NCI-H146 treated with DMSO at 0.1 percent for 48 hours (cell line): ENCODE results near the gene SRP9.
"Not testable (repeated sequence)": the region's sequence is repeated elsewhere in the genome, so short reads cannot be mapped to it uniquely, and the experiment has no call there.

Source experiments
- DNase-seq: peaks from one replicate; lab custom pipeline; 2025; ENCODE audit not compliant: unreplicated experiment; lab: John Stamatoyannopoulos, UW

The SRP9 gene

DNA sequence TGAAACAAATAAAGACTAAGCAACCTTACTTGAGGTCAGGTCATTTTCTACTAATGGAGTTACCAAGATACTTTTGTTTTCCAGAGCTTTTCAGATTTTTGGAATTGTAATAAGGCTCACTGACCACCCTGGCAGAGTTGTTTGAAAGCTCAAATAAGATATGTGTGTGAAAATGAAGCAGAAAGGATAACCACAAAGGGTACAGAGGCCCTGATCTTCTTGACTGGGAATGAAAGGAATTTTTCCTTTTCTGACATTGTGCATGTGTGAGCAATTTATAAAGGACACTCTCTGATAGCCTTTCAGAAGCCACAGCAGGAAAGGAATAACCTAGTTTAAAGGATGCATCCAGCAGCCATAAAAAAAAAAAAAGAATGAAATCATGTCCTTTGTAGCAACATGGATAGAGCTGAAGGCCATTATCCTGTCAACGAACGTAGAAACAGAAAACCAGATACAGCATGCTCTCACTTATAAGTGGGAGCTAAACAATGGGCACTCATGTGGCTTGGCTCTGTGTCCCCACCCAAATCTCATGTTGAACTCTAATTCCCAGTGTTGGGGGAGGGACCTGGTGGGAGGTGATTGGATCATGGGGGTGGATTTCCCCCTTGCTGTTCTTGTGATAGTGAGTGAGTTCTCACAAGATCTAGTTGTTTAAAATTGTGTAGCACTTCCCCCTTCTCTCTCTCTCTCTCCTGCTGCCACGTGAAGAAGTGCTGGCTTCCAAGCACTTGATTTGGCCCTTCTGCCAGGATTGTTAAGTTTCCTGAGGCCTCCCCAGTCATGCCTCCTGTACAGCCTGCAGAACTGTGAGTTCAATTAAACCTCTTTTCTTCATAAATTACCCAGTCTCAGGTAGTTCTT lies 3.1 kb upstream of the SRP9 start:
- no peak for DNase-seq

DNA sequence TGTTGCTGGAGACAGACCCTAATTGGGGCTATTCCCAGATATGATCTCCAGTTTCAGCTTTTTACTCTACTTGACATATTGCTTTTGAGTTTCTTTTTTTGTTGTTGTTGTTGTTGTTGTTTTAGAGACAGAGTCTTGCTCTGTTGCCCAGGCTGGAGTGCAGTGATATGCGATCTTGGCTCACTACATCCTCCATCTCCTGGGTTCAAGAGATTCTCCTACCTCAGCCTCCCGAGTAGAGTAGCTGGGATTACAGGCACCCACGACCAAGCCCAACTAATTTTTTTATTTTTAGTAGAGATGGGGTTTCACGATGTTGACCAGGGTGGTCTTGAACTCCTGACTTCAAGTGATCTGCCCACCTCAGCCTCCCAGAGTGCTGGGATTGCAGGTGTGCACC lies 1.3 kb upstream of the SRP9 start:
- DNase-seq, result no peak

DNA sequence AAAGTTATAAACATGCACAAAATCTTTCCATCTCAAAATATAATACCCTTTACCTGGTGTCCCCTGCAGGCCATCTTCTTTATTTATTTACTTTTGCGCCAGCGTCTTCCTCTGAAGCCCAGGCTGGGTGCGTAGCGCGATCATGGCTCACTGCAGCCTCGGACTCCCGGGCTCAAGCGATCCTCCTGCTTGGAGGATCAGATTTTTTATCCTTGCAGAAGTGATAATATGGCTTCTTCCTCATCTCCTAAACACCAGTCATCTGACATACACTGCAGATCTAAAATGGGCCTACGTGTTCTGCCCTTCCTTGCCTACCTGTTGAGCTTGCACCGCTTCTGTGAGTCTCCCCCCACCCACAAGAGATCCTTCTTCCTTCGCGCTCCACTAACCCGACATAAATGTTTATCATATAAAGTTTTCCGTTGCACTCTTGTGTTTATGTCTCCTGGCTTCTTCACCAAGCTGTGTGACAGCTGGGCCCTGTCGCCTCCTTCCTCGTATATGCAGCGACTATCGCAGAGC lies 506 bp upstream of the SRP9 start:
- DNase-seq, result peak; percentile 68

DNA sequence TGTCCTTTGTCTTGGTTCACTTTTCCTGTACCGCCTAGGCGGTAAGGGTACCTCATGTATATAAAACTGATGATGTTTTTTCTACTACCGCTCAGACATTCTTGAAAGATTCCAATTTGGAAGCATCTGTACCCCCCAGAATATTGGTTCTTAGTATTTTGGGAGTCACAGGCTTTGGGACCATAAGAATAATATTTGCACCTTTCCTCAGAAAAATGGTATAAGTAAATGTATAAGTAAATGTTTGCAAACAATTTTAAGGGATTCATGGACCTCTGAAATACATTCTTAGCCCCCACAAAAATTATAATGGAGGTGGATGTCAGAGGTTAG lies 677 bp downstream of the SRP9 start:
- no peak for DNase-seq

DNA sequence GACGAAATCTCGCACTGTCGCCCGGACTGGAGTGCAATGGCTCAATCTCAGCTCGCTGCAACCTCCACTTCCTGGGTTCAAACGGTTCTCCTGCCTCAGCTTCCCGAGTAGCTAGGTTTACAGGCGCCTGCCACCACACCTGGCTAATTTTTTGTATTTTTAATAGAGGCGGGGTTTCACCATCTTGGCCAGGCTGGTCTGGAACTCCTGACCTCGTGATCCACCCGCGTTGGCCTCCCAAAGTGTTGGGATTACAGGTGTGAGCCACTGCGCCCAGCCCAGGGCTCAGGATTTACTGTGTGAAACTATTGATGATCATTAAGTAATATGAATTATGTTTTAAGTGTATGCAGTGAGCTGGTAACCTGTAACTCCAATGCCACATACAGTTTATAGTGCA lies 1.5 kb downstream of the SRP9 start:
- DNase-seq, result not testable (repeated sequence)

DNA sequence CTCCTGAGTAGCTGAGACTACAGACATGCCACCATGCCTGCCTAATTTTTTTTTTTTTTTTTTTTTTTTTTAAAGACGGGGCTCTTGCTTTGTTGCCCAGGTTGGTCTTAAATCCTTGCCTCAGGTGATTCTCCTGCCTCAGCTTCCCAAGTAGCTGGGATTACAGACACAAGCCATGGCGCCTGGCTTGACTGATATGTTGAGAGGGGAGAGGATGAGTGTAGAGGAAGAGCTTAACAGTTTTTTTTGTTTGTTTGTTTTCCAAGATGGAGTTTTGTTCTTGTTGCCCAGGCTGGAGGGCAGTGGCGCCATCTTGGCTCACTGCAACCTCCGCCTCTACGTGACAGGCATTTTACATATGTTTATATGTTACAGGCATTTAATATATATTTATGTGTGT lies 2.5 kb downstream of the SRP9 start:
- no peak for DNase-seq

DNA sequence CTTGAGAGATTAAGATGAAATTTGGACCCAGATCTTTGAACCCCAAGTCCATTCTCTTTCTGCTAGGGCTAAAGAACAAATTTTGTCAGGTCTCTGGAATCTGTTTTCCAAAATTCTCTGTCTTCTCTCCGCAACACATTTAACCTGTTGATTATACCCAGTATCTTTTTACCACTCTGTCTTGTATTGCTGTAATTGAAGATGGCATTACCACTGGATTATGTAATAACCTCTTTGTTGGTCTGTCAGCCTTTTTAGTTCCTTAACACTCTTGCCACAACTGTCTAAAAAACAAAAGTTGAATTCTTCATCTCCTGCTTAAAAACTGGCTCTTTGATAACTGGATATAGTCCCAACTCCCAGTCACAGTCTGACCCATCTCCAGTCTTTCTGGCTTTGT lies 3.0 kb downstream of the SRP9 start:
- DNase-seq, result no peak

DNA sequence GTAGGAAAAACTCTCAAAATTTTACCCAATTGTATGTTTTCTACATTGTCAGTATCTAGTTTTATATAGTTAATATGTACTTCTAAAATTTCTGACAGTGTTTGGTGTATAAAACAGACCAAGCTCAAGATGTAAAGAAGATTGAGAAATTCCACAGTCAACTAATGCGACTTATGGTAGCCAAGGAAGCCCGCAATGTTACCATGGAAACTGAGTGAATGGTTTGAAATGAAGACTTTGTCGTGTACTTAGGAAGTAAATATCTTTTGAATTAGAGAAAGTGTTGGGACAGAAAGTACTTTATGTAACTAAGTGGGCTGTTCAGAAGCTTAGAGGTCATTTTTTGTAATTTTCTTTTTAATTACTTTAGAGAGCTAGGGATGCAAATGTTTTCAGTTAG lies 11.5 kb downstream of the SRP9 start:
- not testable (repeated sequence) for DNase-seq

DNA sequence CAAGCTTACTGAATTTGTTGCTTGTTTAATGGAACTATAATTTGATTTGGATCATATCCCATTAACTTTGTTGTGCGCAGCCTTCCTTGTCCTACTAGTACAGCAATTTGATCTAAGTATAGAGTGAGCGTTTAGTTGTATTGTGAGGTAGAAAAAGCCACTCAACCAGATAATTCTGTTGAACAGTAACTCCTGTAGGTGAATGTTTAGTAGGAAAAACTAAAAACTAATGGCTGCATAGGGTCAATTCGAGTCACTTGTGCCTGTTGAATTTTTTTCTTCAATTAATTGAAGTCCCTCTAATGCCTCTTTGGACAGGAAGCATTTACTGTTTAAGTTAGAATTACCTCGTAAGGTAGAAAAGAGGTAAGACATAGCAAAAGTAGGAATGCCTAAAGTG lies 17.3 kb downstream of the SRP9 start:
- DNase-seq, result no peak

DNA sequence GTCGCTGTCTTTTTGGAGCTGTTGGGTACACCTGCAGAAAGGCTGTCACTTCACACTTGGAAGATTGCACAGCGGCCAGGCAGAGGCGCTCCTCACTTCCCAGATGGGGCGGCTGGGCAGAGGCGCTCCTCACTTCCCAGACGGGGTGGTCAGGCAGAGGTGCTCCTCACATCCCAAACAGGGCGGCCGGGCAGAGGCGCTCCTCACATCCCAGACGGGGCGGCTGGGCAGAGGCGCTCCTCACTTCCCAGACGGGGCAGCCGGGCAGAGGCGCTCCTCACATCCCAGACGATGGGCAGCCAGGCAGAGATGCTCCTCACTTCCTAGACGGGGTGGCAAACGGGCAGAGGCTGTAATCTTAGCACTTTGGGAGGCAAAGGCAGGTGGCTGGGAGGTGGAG lies 18.5 kb downstream of the SRP9 start:
- not testable (repeated sequence) for DNase-seq

DNA sequence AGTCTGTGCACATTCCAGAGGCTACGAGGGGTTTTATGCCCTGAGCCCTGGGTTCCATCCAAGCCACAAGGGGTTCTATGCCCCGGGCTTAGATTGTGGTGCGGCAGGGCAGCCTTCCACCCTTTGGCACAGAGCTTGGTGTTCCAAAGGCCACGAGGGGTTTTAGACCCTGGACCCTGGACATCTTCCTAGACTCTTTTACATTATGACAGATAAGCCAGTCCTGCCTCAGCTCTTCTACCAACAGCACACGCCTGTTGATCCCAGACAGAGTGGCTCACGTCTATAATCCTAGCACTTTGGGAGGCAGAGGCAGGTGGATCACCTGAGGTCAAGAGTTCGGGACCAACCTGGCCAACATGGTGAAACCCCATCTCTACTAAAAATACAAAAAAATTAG lies 23.5 kb downstream of the SRP9 start:
- DNase-seq, result not testable (repeated sequence)

DNA sequence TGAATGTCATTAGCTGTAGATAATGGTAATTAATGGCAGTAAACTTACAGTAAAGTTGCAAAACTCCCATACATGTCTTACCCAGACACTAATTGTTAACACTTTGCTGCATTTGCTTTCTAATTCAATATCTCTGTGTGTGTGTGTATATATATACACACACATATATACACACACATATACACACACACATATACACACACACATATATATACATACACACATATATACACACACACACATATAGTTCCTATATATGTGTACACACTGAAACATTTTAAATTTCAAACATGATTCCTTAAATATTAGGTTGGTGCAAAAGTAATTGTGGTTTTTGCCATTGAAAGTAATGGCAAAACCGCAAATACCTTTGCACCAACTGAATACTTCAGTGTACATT lies 28.6 kb downstream of the SRP9 start:
- DNase-seq, result no peak

DNA sequence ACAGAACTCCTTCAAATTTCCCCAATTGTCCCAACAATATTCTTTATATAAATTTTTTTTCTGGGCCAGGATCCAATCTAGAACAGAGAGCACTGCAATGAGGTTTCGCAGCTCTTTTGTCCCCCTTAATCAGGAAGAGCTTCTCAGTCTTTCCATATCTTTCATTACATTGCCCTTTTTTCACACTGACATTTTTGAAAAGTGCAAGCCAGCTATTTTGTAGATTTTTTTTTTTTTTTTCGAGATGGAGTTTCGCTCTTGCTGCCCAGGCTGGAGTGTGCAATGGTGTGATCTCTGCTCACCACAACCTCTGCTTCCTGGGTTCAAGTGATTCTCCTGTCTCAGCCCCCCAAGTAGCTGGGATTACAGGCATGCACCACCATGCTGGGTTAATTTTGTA lies 29.1 kb downstream of the SRP9 start:
- not testable (repeated sequence) for DNase-seq

DNA sequence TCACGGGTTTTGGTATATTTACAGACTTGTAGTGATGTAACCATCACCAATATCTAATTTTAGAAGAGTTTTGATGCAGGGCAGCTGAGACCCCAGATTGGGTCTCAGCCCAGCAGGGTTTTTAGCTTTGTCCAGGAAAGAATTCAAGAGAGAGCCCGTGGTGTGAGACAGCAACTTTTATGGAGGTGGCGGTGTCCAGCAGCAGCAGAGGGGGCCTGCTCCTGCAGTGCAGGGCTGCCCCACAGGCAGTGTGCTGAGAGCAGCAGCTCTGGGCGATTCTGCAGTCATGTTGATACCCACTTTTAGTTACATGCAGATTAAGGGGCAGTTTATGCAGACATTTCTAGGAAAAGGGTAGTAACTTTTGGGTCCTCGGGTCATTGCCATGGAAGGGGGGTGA lies 30.5 kb downstream of the SRP9 start:
- DNase-seq, result no peak

DNA sequence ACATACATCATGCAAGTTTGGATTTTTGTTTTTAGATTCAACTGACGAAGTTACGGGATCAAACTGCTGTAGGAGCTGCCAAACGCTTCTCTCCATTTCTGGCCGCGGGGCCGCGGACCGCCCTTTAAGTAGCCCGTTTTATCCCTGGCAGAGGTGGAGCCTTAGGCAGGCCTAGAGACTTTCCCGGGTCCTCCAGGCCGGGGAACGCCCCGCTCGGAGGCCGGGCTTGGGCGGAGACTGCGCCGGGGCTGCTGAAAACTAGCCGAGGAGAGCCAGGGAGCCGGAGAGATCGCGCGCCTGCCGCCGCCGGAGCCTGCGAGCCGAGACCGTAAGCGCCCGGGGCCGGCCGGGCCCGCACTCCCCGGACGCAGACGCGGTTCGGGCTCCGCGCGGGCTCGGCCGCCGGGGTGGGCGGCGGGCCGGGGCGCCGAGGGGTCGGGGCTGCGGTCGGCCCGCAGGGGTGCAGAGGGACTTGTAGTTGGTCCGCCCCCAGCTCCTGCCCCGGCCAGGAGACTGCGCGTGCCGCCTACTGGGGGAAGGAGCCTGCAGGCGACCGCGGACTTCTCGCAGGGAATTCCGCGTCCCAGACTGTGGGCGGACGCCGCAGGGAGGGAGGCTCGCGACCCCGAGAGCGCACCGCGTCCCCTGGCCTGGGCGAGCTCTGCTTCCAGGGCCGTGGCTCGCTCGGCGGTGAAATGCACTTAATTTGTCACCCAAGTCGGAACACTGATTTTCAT lies 32.4 kb downstream of the SRP9 start, which contains the start of gene EPHX1:
EPHX1 (plus strand) TSS at position 283 of the 737 bp plus-strand sequence. CDS start 18,606 bp downstream, outside the sequence.
- DNase-seq, result peak; percentile 71

DNA sequence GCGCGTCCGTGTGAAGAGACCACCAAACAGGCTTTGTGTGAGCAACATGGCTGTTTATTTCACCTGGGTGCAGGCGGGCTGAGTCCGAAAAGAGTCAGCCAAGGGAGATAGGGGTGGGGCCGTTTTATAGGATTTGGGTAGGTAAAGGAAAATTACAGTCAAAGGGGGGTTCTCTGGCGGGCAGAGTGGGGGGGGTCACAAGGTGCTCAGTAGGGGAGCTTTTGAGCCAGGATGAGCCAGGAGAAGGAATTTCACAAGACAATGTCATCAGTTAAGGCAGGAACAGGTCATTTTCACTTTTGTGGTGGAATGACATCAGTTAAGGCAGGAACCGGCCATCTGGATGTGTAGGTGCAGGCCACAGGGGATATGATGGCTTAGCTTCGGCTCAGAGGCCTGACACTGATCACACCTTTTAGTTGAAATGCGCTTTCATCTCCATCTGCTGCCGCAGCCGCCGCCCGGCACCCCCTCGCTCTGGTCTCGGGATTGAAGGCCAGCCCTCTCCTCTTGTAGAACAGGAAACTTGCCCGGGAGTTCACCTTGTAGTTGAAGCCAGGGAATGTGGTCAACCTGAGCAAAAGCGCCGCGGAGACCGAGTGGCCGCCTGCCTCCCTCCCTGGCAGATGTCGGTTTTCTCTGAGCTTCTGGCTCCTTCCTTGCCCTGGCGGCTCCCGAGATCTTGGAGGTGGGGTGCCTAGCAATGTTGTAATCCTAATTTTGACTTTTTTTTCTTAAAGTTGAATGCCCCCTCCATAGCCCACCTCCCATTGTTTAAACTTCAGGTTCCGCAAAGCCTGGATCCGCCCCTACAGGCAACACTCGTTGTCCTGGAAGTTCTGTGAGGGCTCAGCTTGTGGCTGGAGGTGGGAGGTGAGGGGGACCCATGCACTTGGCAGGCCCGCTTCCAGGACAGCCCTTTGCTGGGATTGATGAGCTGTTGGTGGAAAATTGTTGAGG lies 33.2 kb downstream of the SRP9 start:
- not testable (repeated sequence) for DNase-seq

DNA sequence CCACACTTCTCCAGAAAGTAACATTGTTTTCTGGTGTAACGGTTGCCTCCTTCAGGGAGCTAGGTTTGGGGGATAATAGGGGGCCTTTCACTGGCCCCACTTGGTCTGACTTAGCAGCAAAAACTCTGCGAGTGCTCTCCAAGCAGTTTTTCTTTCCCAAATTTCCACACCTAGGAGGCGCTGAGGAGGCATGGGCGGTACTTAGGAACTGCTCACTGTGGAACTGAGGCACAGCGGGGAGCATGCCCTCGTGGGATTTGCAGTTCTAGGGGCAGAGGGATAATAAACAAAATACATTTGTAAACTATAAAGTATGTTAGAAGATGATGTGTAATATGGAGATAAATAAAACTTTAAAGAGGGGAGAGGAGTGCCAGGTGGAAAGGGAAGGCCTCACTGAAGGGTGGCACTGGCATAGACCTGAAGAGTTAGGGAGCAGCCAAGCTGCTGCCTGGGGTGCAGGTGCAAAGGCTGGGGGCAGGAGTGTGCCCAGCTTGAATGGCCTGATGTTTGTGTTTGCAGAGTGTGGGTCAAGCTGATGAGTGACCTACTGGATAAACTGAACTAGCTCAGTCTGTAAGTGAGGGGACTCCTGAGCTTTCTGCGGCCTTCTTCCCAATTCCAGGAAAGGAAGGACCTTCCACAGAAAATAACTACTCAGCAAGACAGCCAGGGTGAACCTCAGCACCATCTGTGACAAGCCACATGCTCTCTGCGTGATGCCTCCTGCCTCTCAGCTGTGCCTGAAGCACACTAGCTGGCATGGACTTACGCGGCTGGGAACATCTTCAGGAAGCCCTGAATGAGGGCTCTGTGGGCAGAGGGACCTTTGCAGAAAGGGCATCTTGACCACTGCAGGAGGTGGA lies 34.2 kb downstream of the SRP9 start:
- DNase-seq, result no peak

DNA sequence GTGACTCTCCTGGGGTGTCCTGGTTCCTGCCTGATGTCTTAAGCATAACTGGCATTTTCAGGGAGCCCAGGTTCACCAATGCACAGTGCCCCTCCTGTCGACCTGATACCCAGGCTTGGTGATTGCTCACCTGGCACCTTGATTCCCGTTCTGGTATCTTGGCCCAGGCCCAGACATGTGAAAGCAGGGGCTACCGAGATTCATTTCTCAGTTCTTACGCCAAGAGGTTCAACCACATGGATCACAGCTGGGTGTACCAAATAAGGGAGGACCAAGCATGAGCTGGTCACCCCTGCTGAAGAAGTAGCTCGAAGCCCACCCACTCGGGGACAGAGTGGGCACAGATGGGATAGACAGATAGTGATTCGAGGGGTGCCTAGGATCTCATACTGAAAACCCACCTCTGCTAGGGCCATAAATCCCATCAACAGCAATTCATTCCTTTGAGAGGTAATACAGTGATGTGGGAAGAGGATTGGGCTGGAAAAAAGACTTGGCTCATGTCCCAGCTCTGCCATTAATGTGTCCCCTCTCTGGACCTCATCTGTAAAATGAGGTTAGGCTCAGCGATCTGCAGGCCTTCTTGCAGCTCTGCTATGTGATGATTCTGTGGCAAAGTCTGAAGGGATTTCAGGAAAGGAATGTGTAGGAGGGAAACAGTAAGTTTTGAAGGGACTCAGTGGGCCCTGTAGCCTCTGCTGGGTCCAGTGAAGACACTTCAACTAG lies 35.0 kb downstream of the SRP9 start:
- no peak for DNase-seq

DNA sequence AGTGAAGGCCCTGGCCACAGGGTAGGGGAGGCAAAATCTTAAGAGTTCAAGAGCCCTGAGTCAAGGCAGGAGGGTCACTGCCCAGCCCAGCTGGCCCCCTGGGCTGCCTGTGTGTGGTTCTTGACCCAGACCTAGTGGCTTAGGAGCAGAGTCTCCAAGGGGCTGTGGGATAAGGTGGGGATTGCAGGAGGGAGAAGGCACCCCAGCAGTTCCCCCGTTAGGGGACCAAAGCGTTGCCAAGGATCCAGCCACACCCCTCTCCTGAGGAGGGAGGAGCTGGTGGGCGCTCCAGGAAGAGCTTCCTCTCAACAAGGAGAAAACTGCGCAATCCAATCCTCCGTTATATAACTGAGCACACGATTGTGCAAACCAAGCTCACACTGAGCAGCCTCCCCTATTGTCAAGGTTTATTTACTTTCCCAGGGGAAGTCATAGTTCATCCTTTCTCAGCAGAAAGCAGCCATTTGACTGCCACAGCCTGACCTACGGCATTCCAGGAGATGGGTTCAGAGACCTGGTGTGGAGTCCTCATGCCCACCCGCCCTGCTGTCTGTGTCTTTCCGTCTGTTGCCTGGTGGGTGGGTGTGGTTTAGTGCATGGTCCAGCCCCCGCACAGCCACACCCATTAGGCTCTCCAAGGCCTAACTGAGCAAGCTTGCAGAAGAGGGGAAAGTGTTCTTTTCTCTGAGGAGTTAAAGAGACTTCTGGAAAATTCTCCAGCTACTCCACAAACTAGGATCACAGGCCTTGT lies 35.8 kb downstream of the SRP9 start:
- peak; percentile 71 for DNase-seq
